HepG2 (cell line): ENCODE results near the gene TRMT1. TPM values are rescaled to one million over a fixed set of nuclear protein-coding genes. Genes with fewer than 3 reads are reported as not detected.

Source experiments
- AKAP8 ChIP-seq: sonication (generic); formaldehyde crosslinking; IDR thresholded peaks from 2 replicates; pipeline ENCODE4 v1.5.1; 2020; ENCODE audit warnings: mild to moderate bottlenecking, missing genetic modification reagents
- CENPT ChIP-seq: sonication (generic); formaldehyde crosslinking; IDR thresholded peaks from 2 replicates; pipeline ENCODE4 v1.8.0; 2022; ENCODE audit warnings: low read depth, mild to moderate bottlenecking, moderate library complexity, missing genetic modification reagents
- ETS1 ChIP-seq: sonication (generic); formaldehyde crosslinking; IDR thresholded peaks from 2 replicates; pipeline ENCODE4 v1.4.0; 2020; ENCODE audit warnings: missing genetic modification reagents
- HHEX ChIP-seq: IDR thresholded peaks from 2 replicates; pipeline ENCODE4 v1.6.1; 2016; ENCODE audit warnings: control low read depth
- HIVEP1 ChIP-seq: sonication (generic); formaldehyde crosslinking; IDR thresholded peaks from 2 replicates; pipeline ENCODE4 v1.4.0; 2020; ENCODE audit warnings: mild to moderate bottlenecking, missing genetic modification reagents
- HMG20A ChIP-seq: IDR thresholded peaks from 2 replicates; pipeline ENCODE4 v1.6.1; 2016; ENCODE audit warnings: borderline replicate concordance
- MXD1 ChIP-seq: sonication (generic); formaldehyde crosslinking; IDR thresholded peaks from 2 replicates; pipeline ENCODE4 v1.4.0; 2020; ENCODE audit warnings: mild to moderate bottlenecking, missing genetic modification reagents
- MYC ChIP-seq: sonication (generic); formaldehyde crosslinking; IDR thresholded peaks from 2 replicates; pipeline ENCODE4 v1.9.0; 2021; ENCODE audit warnings: missing genetic modification reagents, borderline replicate concordance
- NFKB2 ChIP-seq: sonication (generic); formaldehyde crosslinking; IDR thresholded peaks from 2 replicates; pipeline ENCODE4 v1.4.0; 2020; ENCODE audit warnings: missing genetic modification reagents, borderline replicate concordance
- PCBP2 ChIP-seq: fragments of 200-400 bp; formaldehyde crosslinking; optimal IDR thresholded peaks from 2 replicates; pipeline ENCODE3; 2018; ENCODE audit warnings: low read length, low read depth; ENCODE audit not compliant: poor library complexity, severe bottlenecking
- PHF20 ChIP-seq: sonication (generic); formaldehyde crosslinking; IDR thresholded peaks from 2 replicates; pipeline ENCODE4 v1.5.0; 2020; ENCODE audit warnings: mild to moderate bottlenecking, missing genetic modification reagents
- RFX3 ChIP-seq: IDR thresholded peaks from 2 replicates; pipeline ENCODE4 v1.6.1; 2016; ENCODE audit warnings: missing biosample characterization, missing genetic modification reagents
- SAP130 ChIP-seq: IDR thresholded peaks from 2 replicates; pipeline ENCODE4 v1.6.1; 2016; ENCODE audit warnings: low read depth
- SOX6 ChIP-seq, 2 experiments: fragments of 450-650 bp in 1 of 2; sonication (generic) in 1 of 2; formaldehyde crosslinking in 1 of 2; IDR thresholded peaks; 2 replicates each; pipeline versions ENCODE4 v1.4.0 to v1.6.1; 2017 to 2020; ENCODE audit warnings: antibody characterized with exemption in 1 of 2, mild to moderate bottlenecking in 1 of 2, missing genetic modification reagents in 1 of 2
- TAF1 ChIP-seq: sonication (generic); formaldehyde crosslinking; IDR thresholded peaks from 2 replicates; pipeline ENCODE4 v1.4.0; 2020; ENCODE audit warnings: missing genetic modification reagents
- ZBTB10 ChIP-seq: sonication (generic); formaldehyde crosslinking; IDR thresholded peaks from 2 replicates; pipeline ENCODE4 v1.4.0; 2020; ENCODE audit warnings: missing genetic modification reagents, borderline replicate concordance
- ZNF160 ChIP-seq: sonication (generic); formaldehyde crosslinking; IDR thresholded peaks from 2 replicates; pipeline ENCODE4 v1.8.0; 2022; ENCODE audit warnings: mild to moderate bottlenecking, inconsistent platforms, missing genetic modification reagents
- ZNF569 ChIP-seq: sonication (generic); formaldehyde crosslinking; IDR thresholded peaks from 2 replicates; pipeline ENCODE4 v1.5.0; 2020; ENCODE audit warnings: mild to moderate bottlenecking, missing genetic modification reagents, moderate library complexity, borderline replicate concordance
- ZNF574 ChIP-seq: sonication (generic); formaldehyde crosslinking; IDR thresholded peaks from 2 replicates; pipeline ENCODE4 v1.4.0; 2020; ENCODE audit warnings: missing genetic modification reagents
- ZNF879 ChIP-seq: sonication (generic); formaldehyde crosslinking; IDR thresholded peaks from 2 replicates; pipeline ENCODE4 v1.8.1; 2023; ENCODE audit warnings: missing genetic modification reagents
- ZNF883 ChIP-seq: sonication (generic); formaldehyde crosslinking; IDR thresholded peaks from 2 replicates; pipeline ENCODE4 v1.5.1; 2020; ENCODE audit warnings: mild to moderate bottlenecking, missing genetic modification reagents; ENCODE audit errors: not compliant biosample characterization
- ZSCAN21 ChIP-seq: sonication (generic); formaldehyde crosslinking; IDR thresholded peaks from 2 replicates; pipeline ENCODE4 v1.8.0; 2022; ENCODE audit warnings: mild to moderate bottlenecking, missing genetic modification reagents, moderate library complexity, borderline replicate concordance
- polyA plus RNA-seq, 8 experiments: library from polyadenylated mRNA; depleted of rRNA in 3 of 8; stranded (reverse) in 7 of 8; unstranded in 1 of 8; fragments of >200 nt; fragmentation: Illumina TruSeq in 4 of 8; extraction: Trizol in 4 of 8; gene quantifications; 2 replicates each; pipeline versions ENCODE4 v1.2.1 to v1.2.3, GENCODE V29; 2011 to 2016; ENCODE audit warnings: low read depth in 4 of 8, missing spikeins in 1 of 8, mixed read lengths in 1 of 8; ENCODE audit not compliant: insufficient read depth in 1 of 8
- total RNA-seq, 5 experiments: library from RNA; depleted of rRNA; stranded (reverse); fragments of >200 nt; fragmentation: Illumina TruSeq; extraction: Trizol; gene quantifications; 2 replicates each; pipeline ENCODE4 v1.2.3, GENCODE V29; 2016; ENCODE audit warnings: low read depth in 1 of 5

Gene TRMT1
- total and polyA plus RNA-seq, 2 of the 13 experiments (the other 11 are each of a cell fraction or from before 2014, with no cell fraction given) = 35.5 to 44.1 TPM

GRCh38 chr19:13095934-13096927 is 20.3 kb downstream of the TRMT1 start (continued):
- TF ChIP-seq PCBP2 (no peak), ZBTB10 (no peak), HIVEP1 (CRISPR knock-in tag) (no peak), MYC (CRISPR knock-in tag) (peak; percentile 36; the same call in 1 of the 2 replicates), NFKB2 (CRISPR knock-in tag) (0 out of 2 replicates have a peak, but pooled peaks have one; percentile 29), SAP130 (CRISPR knock-in tag) (peak; percentile 61; the same call in 1 of the 2 replicates), TAF1 (no peak), ZNF883 (CRISPR knock-in tag) (no peak), ZNF569 (no peak), HMG20A (CRISPR knock-in tag) (no peak), ZNF574 (CRISPR knock-in tag) (peak; percentile 69), AKAP8 (CRISPR knock-in tag) (peak; percentile 54; the same call in 1 of the 2 replicates), ZSCAN21 (CRISPR knock-in tag) (0 out of 2 replicates have a peak, but pooled peaks have one; percentile 50), MXD1 (CRISPR knock-in tag) (no peak), CENPT (CRISPR knock-in tag) (no peak), ZNF879 (CRISPR knock-in tag) (no peak), RFX3 (CRISPR knock-in tag) (no peak), ZNF160 (CRISPR knock-in tag) (0 out of 2 replicates have a peak, but pooled peaks have one; percentile 45), HHEX (CRISPR knock-in tag) (0 out of 2 replicates have a peak, but pooled peaks have one; percentile 15), SOX6 (IDR thresholded peaks at IDR 0.05) (no peak), SOX6 (CRISPR knock-in tag; IDR thresholded peaks at IDR 0.05) (peak; percentile 35), ETS1 (CRISPR knock-in tag) (no peak), PHF20 (CRISPR knock-in tag) (no peak)
